Activated CD4-positive, alpha-beta T cell treated with anti-CD3 and anti-CD28 coated beads, Interleukin-2, amount 50 U/mL, for 1 hour (primary cell): ENCODE measurements around the gene FAM98C.

Experiments used
- DNase-seq: peaks from one replicate; pipeline ENCODE4 v3.0.0-alpha.2; 2020

FAM98C gene

GRCh38 chr19:38429055-38429810 lies 26.3 kb downstream of the FAM98C start:
- no peak for DNase-seq

- no peak for DNase-seq
Measured at GRCh38 chr19:38429811-38430156, 26.9 kb downstream of the FAM98C start.

GRCh38 chr19:38430931-38431330 lies 28.0 kb downstream of the FAM98C start:
- DNase-seq = no peak

- DNase-seq = peak; percentile 31
Measured at GRCh38 chr19:38433268-38433733, 30.4 kb downstream of the FAM98C start, which contains the start of gene RYR1. RYR1 (plus strand) TSS chr19:38433691; CDS start chr19:38433830, 139 bp downstream.

- DNase-seq = no peak
Measured at GRCh38 chr19:38434549-38435051, 31.7 kb downstream of the FAM98C start.

GRCh38 chr19:38437295-38437694 lies 34.4 kb downstream of the FAM98C start:
- no peak for DNase-seq

GRCh38 chr19:38437917-38438316 lies 35.0 kb downstream of the FAM98C start:
- DNase-seq = no peak

- DNase-seq = no peak
Measured at GRCh38 chr19:38440592-38440991, 37.7 kb downstream of the FAM98C start.

GRCh38 chr19:38441657-38442348 lies 38.9 kb downstream of the FAM98C start:
- DNase-seq = no peak

GRCh38 chr19:38442736-38443135 lies 39.8 kb downstream of the FAM98C start:
- DNase-seq = no peak

GRCh38 chr19:38443458-38443999 lies 40.6 kb downstream of the FAM98C start:
- DNase-seq = no peak

GRCh38 chr19:38444026-38444425 lies 41.1 kb downstream of the FAM98C start:
- DNase-seq = no peak

GRCh38 chr19:38445362-38445761 lies 42.5 kb downstream of the FAM98C start:
- DNase-seq = no peak

GRCh38 chr19:38448225-38448624 lies 45.3 kb downstream of the FAM98C start:
- DNase-seq = no peak

- no peak for DNase-seq
Measured at GRCh38 chr19:38449518-38449917, 46.6 kb downstream of the FAM98C start.

- DNase-seq = no peak
Measured at GRCh38 chr19:38451036-38451435, 48.1 kb downstream of the FAM98C start.

- no peak for DNase-seq
Measured at GRCh38 chr19:38451629-38452028, 48.7 kb downstream of the FAM98C start.

- no peak for DNase-seq
Measured at GRCh38 chr19:38452430-38453366, 49.8 kb downstream of the FAM98C start.

GRCh38 chr19:38453596-38453995 lies 50.7 kb downstream of the FAM98C start:
- no peak for DNase-seq

- no peak for DNase-seq
Measured at GRCh38 chr19:38455031-38455430, 52.1 kb downstream of the FAM98C start.

GRCh38 chr19:38457202-38457601 lies 54.3 kb downstream of the FAM98C start:
- DNase-seq = no peak

- no peak for DNase-seq
Measured at GRCh38 chr19:38457690-38458405, 55.0 kb downstream of the FAM98C start.
